ENCODE results near the gene CHMP4A.

Gene CHMP4A

GRCh38 chr14:24212924-24213865 is at the start of gene CHMP4A:
TSS of gene CHMP4A (minus strand) at chr14:24213488. CDS start at chr14:24213439, 49 bp downstream.
- peak; percentile 86 for DNase-seq

- DNase-seq: no peak
These were observed 48.7 kb upstream of the CHMP4A start for GRCh38 chr14:24261969-24262327.

GRCh38 chr14:24261256-24261968 is 48.1 kb upstream of the CHMP4A start:
- DNase-seq: no peak

DNA sequence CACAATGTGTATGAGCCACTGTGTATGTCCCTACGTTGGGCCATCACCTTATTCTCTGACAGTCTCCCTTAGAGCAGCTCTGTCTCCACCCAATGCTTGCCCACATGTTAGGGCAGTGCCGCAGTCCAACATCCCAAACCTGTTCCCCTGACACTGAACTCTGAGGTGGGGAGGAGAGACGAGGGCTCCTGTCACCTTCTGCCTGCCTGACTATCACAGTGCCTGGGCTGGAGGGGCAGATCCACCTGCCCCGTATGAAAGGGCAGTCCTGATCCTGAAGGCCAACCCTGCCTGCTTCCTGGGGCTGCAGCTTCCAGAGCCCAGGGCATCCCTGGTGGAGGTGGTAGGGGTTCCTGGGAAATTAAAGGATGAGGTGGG is 47.5 kb upstream of the CHMP4A start:
- DNase-seq: no peak

DNA sequence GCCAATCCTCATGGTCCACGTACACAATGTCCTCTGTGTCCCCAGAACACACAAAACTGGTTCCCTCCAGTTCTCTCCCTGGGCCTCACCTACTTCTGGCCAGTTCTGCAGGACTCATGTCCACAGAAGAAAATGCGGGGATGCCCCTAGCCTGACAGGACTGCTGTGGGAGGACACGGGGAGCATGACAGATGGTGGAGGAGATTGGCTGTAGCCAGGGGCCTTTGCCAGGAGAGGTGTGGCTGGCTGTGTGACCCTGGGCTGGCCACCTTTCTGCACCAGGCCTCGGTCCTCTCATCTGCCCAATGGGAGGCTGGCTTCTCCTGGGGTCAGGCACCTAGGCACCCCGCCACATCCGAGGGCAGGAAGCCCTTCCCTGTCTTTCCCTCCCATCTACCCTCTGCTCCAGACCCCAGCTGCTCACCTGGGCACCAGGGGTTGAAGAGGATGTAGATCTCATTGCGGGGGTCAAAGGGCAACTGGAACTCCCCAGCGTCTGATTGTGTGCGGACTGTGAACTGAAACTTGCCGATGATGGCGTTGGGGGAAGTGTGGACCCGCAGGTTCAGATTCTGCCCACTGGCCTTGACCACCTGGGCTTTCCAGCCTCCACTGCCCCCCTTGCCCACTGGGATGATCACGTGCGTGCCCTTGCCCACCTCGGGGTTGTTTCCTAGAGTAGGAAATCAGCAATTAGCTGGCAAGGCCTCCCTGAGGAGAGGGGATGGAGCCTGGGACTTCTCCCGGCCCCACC is 46.9 kb upstream of the CHMP4A start:
- no peak for DNase-seq

GRCh38 chr14:24259282-24260025 is 46.2 kb upstream of the CHMP4A start:
- DNase-seq: no peak

GRCh38 chr14:24258548-24259265 is 45.4 kb upstream of the CHMP4A start:
- no peak for DNase-seq

- DNase-seq: no peak
These were observed 44.8 kb upstream of the CHMP4A start for GRCh38 chr14:24258119-24258518.

DNA sequence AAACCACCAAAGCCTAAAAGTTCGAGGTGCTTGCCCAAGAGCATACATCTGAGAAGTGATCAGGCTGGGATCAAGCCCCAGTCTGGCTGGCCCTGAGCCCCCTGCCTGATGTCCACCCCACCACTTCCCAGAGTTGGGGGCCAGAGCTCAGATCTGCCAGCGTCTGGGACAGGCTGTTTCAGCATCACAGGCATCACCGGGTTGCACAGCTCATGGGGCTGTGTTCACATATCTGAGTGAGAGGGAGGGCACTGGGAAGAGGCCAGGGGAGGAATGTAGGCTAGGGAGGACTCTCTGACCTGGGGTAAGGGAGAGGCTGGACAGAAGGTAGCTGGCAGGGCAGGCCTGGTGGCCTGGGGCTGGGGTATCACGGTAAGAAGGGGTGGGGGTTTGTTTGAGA is 43.7 kb upstream of the CHMP4A start:
- no peak for DNase-seq

- no peak for DNase-seq
These were observed 42.8 kb upstream of the CHMP4A start for GRCh38 chr14:24255931-24256711.

DNA sequence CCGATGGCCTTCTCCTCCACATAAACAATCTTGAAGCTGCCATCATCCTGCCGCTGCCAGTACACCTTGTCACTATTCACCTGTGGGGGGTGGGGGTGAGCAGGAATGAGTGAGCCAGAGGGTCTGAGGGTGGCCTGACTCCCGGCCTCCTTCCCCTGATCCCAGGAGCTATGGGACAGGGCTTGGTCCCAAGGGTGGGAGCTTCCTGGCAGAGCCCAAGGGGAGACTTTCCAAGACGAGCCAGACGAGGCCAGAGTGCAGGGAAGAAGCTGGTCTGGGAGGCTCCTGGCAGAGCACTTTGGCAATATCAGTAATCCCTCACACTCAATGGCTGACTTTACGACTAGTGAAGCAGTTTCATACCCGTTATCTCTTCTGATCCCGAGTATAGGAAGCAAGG is 42.1 kb upstream of the CHMP4A start:
- no peak for DNase-seq

DNA sequence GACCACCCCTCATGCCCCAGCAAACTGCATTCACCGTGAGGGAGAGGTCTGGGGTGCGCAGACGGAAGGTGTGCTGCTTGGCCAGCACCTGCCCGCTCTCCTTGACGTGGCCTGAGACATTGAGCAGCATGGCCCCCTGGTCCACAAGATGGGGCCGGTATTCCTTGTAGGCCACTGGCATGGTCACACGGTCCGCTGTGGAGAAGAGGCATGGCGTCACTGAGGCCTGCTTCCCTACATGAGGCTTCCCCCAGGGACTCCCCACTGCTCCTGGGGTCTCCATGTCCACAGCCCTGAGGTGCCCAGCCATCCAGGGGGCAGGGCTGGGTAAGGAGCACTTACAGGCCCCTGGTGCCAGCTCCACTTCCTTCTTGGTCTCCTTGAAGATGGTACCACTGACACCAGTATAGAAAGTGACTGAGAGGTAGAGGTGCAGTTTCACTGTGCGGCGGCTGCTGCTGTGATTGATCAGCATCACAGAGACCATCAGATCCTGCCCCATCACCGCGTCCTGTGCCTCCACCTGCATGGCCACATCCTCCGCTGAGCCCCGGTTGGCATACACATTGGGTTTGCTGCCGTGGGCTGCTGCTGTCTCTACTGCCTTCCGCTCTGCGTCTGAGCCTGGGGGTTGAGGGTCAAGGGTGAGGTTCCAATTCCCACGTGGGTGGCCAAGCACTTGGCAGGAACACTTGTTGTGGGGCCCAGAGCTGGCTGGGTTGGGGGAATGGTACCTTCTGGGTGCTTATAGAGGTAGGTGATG is 41.5 kb upstream of the CHMP4A start:
- no peak for DNase-seq

DNA sequence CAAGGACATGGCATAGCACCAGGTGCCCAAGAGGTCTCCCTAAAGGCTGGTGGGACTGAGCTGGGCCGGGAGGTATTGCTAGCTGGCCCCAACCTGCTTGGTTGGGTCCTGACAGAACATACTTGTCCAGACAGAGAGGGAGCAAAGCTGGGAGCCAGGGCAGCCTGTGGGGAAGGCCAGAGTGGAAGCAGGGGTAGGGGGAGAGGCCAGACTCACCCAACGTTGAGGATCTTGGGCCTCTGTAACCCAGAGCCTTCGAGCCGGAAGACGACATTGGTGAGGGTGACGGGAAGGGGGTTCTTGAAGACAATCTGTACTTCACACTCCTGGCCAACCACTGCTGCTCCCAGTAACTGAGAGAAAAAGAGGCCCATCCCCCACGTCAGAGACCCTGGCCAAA is 40.6 kb upstream of the CHMP4A start:
- DNase-seq: no peak

- no peak for DNase-seq
These were observed 39.2 kb upstream of the CHMP4A start for GRCh38 chr14:24252289-24253124.

DNA sequence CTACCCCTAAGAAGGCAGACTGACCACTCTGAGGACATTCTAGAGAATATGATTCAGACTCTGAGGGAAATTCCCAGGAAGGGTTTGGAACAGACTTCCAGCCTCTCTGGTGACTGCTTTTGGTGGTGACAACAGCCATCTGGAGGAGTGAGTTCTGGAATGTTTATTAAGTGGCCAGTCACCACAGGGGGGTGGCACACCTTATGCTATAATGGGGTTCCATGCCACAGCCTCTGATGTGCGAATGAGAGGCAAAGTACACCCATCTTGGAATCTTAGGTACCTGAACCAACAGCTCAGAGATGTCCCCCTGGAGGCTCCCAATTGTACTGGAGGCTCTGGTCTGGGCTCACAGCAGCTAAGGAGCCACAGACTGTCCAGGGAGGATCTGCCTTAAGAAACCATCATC is 38.6 kb upstream of the CHMP4A start:
- no peak for DNase-seq

GRCh38 chr14:24250354-24250753 is 37.1 kb upstream of the CHMP4A start:
- DNase-seq: no peak

DNA sequence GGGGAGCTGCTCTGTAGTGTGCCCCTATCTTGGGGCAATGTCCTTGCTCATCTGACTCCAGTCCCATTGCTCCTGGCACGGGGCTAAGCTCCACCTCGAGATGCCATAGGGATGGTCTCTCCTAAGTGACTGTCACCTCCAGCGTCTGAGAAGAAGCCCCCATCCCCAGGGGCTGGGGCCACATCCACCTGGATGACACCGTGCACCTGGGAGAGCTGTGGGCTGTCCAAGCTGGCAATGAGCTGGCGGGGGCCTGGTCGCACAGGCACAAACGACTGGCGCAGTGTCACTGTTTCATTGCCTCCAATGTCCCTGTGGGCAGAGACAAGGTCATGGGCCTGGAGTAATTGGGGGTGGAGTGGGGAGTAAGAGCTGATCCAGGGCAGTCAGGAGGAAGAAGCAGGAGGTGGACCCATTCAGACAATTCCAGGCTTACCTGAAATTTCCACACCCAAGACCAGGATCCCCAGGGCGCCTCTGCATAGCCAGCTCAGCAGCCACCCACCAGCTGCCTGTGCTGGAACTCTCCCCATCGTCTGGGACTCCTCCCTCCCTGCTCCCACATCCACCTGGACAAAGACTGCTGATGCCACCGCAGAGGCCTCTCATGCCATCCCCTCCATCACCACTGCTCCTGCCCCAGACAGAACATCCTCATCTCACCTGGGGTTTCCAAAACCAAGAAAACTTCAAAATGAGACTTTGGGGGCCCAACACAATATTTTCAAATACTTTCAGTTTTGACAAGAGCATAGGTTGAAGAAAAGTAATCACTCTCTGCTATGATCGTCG is 36.1 kb upstream of the CHMP4A start:
- DNase-seq: no peak

DNA sequence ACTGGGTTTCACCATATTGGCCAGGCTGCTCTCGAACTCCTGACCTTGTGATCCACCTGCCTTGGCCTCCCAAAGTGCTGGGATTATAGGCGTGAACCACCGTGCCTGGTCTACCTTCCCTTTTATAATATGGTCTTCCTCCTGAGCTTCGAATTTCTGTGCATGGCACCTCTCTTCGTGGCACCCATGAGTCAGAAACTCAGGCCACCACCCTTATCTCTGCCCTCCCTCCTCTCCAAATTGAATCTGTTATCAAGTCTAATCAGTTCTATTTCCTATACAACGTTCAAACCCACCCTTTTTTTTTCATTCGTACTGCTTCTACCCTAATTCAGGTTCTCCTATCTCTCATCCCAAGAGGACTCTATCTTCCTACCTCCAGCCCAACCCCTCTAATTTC is 34.1 kb upstream of the CHMP4A start:
- DNase-seq: no peak

- DNase-seq: no peak
These were observed 33.5 kb upstream of the CHMP4A start for GRCh38 chr14:24246765-24247212.

Measured in NCI-H510A treated with DMSO at 0.1 percent for 48 hours (cell line).